Heart right ventricle (tissue), 16 donors: ENCODE measurements around the gene LCE1F. TPM values are rescaled to one million over a fixed set of nuclear protein-coding genes. Genes with fewer than 3 reads are reported as not detected.

Source experiments
- ATAC-seq, 8 donors: fragments of 200-7000 bp; cut with Tn5 transposase; one replicate each; pipeline ENCODE4 v1.9.1; 2020; ENCODE audit warnings: mild to moderate bottlenecking in 8 of 8, moderate library complexity in 8 of 8, moderate number of reproducible peaks in 1 of 8
- DNase-seq, 2 donors: peaks; one replicate each; pipeline ENCODE4 v3.0.0-alpha.2; 2020
- H3K27ac ChIP-seq, 10 donors: fragments of 200-600 bp; sonication (generic) in 2 of 10; one replicate each; pipeline versions ENCODE4 v1.5.0 to v1.8.0; 2020 to 2022; ENCODE audit warnings: mild to moderate bottlenecking in 3 of 10
- H3K27me3 ChIP-seq, 7 donors: fragments of 200-600 bp; one replicate each; pipeline ENCODE4 v1.8.0; 2021 to 2022; ENCODE audit warnings: mild to moderate bottlenecking in 2 of 7
- H3K36me3 ChIP-seq, 9 donors: fragments of 200-600 bp; sonication (generic) in 1 of 9; one replicate each; pipeline versions ENCODE4 v1.5.0 to v1.8.0; 2020 to 2022; ENCODE audit warnings: mild to moderate bottlenecking in 2 of 9
- H3K4me1 ChIP-seq, 9 donors: fragments of 200-600 bp; sonication (generic) in 1 of 9; one replicate each; pipeline versions ENCODE4 v1.5.0 to v1.8.0; 2020 to 2022; ENCODE audit warnings: mild to moderate bottlenecking in 4 of 9
- H3K4me3 ChIP-seq, 10 donors: fragments of 200-600 bp; sonication (generic) in 2 of 10; one replicate each; pipeline versions ENCODE4 v1.5.0 to v1.8.0; 2020 to 2022; ENCODE audit warnings: mild to moderate bottlenecking in 7 of 10, moderate library complexity in 2 of 10
- H3K9me3 ChIP-seq, 11 donors: fragments of 200-600 bp in 10 of 11; sonication (generic) in 2 of 11; one replicate each; pipeline versions ENCODE4 v1.5.0 to v1.8.0; 2013 to 2022; ENCODE audit warnings: mild to moderate bottlenecking in 2 of 11, control low read depth in 1 of 11, moderate library complexity in 1 of 11
- CTCF ChIP-seq, 9 donors: fragments of 200-600 bp; sonication (generic) in 2 of 9; IDR thresholded peaks; one replicate each; pipeline versions ENCODE4 v1.5.0 to v1.8.0; 2021 to 2022; ENCODE audit warnings: antibody characterized with exemption in 9 of 9, mild to moderate bottlenecking in 5 of 9, moderate library complexity in 1 of 9
- WGBS, 2 donors: extraction: QIAGEN DNeasy Blood & Tissue Kit; methylation state at CpG; one replicate each; pipeline ENCODE4 v1.1.7; 2013; ENCODE audit warnings: inconsistent platforms in 1 of 2; 5-methylcytosine and 5-hydroxymethylcytosine counted together
- intact Hi-C, 10 donors: fragments of 100-400 bp; cut with DNase I; formaldehyde crosslinking; loops; one replicate each; pipeline versions ENCODE4 v1.11.1 to v1.14.2; 2022
- polyA plus RNA-seq, 2 donors: library from polyadenylated mRNA; stranded (reverse); fragments of 200-250 nt; gene quantifications; one replicate each; pipeline ENCODE4 v1.2.3, GENCODE V29; 2013
- total RNA-seq, 10 donors: library from RNA; stranded (reverse); fragmentation: NEBNext Ultra II Directional in 3 of 10; extraction: Animal tissue kit (Norgen Biotek cat#: 25700) in 3 of 10; gene quantifications; one replicate each; pipeline versions ENCODE4 v1.2.1 to v1.2.4, GENCODE V29; 2021 to 2023
- donor health status: Arrhythmogenic right ventricular cardiomyopathy.
- donor health status: ischemic (EF 13 %, LVEDD 7.1; RV severe dilation, severe dysfunction).
- donor health status: healthy with polysubstance abuse.
- donor health status: DM: no; HTN: yes; CAD: no.
- donor health status: DM: no; HTN: no; CAD: no.
- donor health status: ischemic (EF 25% LVEDD 6.9; RV normal size, moderate dysfunction).
- donor health status: ischemic (EF 25% LVEDD 5.7; RV mildly dilated, moderate dysfunction).
- donor health status: healthy.
- donor health status: DM: yes; HTN: yes; CAD: no.
- donor health status: Ischemic cardiomyopathy.
- donor health status: ischemic (EF 35%, LVEDD 5.7; RV mildly dilated, moderate dysfunction).
- donor health status: nonischemic (EF 11% LVEDD 7.7; RV severe dilation, severe dysfunction).
- donor health status: DM: yes; HTN: yes; CAD: no.
- donor health status: PGD.
- donor health status: ischemic (EF 29% LVEDD 5.4; RV normal size, mild dysfunction).
- donor health status: nonischemic (EF 23%, LVEDD 6.1; RV moderate dilation, normal function).

The LCE1F gene
- total and polyA plus RNA-seq, 12 donors = not detected

DNA sequence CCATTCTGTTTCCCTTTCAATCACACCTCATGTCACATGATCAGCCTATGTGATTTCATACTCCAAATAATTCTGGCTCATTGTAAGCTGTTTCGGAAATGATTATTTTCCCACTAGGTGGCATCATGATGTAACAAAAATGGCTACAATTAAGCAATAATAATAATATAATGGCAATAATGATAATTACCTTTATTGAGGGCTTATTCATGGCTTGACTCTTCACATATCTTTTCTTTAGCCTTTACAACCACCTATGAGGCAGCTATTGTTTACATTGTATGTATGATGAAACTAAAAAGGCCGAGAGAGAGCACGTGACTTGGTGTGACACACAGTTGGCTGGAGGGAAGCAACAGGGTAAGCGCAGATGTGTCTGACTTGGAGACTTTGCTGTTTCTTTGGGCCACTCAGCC, 29.6 kb upstream of the LCE1F start:
- WGBS, 2 donors = 82 to 85% methylated on average over 4 of the region's 4 CpGs
- H3K27ac ChIP-seq = no peak overlapping the region
- H3K4me3 ChIP-seq = no peak overlapping the region
- intact Hi-C loops = no loop called here
- DNase-seq (no peak), ATAC-seq (no peak)
- TF ChIP-seq CTCF (IDR thresholded peaks at IDR 0.05) = no peak
- no peaks in the 10 kb centered on the region for H3K36me3 ChIP-seq
- H3K27me3 ChIP-seq = peaks cover 0 to 25% (median 7%) of the 10 kb centered on the region in 7 donors
- no peaks in the 10 kb centered on the region for H3K9me3 ChIP-seq
- H3K4me1 ChIP-seq = no peaks in the 10 kb centered on the region

- DNase-seq (no peak), ATAC-seq (no peak)
- Histone ChIP-seq H3K27ac (no peak overlapping the region), H3K4me1 (no peaks in the 10 kb centered on the region), H3K9me3 (no peaks in the 10 kb centered on the region), H3K4me3 (no peak overlapping the region), H3K36me3 (no peaks in the 10 kb centered on the region), H3K27me3 (peaks cover 0 to 31% (median 7%) of the 10 kb centered on the region in 7 donors)
- intact Hi-C loops = no loop called here
- no peak for TF ChIP-seq CTCF (IDR thresholded peaks at IDR 0.05)
- WGBS, 2 donors = 81 to 85% methylated on average over 6 of the region's 6 CpGs
Observed at GRCh38 chr1:152745765-152746444, 29.0 kb upstream of the LCE1F start.

DNA sequence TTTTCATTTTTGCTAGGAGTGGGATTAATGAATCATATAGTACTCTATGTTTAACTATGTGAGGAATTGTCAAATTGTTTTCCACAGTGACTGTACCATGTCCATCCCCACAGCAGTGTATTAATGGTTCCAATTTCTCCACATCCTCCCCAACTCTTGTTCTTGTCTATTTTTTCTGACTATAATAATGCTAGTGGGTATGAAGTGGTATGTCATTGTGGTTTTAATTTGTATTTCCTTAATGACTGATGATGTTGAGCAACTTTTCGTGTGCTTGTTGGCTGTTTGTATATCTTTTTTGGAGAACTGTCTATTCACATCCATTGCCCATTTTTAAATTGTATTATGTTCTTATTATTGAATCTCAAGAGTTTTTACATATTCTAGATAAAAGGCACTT, 27.1 kb upstream of the LCE1F start:
- Histone ChIP-seq H3K9me3 (no peaks in the 10 kb centered on the region), H3K36me3 (no peaks in the 10 kb centered on the region), H3K27ac (no peak overlapping the region), H3K27me3 (peaks cover 0 to 37% (median 7%) of the 10 kb centered on the region in 7 donors), H3K4me3 (no peak overlapping the region), H3K4me1 (no peaks in the 10 kb centered on the region)
- DNase-seq = no peak
- 45 to 50% methylated on average over 1 of the region's 1 CpG for whole genome bisulfite sequencing, 2 donors
- ATAC-seq = no peak
- intact Hi-C loops = no loop called here
- TF ChIP-seq CTCF (IDR thresholded peaks at IDR 0.05) = no peak

- 61 to 71% methylated on average over 1 of the region's 1 CpG for WGBS, 2 donors
- Histone ChIP-seq H3K27ac (no peak overlapping the region), H3K4me1 (no peaks in the 10 kb centered on the region), H3K36me3 (no peaks in the 10 kb centered on the region), H3K27me3 (peaks cover 0 to 29% (median 12%) of the 10 kb centered on the region in 7 donors), H3K4me3 (no peak overlapping the region), H3K9me3 (no peaks in the 10 kb centered on the region)
- DNase-seq (no peak), ATAC-seq (no peak)
- intact Hi-C loops = no loop called here
- TF ChIP-seq CTCF (IDR thresholded peaks at IDR 0.05) = no peak
Observed at GRCh38 chr1:152752225-152752624, 22.7 kb upstream of the LCE1F start.
